Stimulated activated CD8-positive, alpha-beta memory T cell treated with anti-CD3 and anti-CD28 coated beads, Interleukin-7, amount 100 ng/mL, for 4 hours (primary cell): ENCODE results near the gene TNS1.
A peak's percentile ranks its signal among the peaks of the same experiment; 100 is the strongest.

Experiments
- DNase-seq, 2 donors: peaks; one replicate each; pipeline ENCODE4 v3.0.0-alpha.2; 2020; ENCODE audit warnings: low read depth in 2 of 2

TNS1 gene

GRCh38 chr2:217912098-217913024 lies 90.4 kb downstream of the TNS1 start:
- DNase-seq, result no peak

- no peak for DNase-seq
Measured at GRCh38 chr2:217911283-217912097, 91.3 kb downstream of the TNS1 start.

GRCh38 chr2:217910875-217911212 lies 92.0 kb downstream of the TNS1 start:
- DNase-seq, result no peak

- DNase-seq, result no peak
Measured at GRCh38 chr2:217909156-217909820, 93.5 kb downstream of the TNS1 start.

GRCh38 chr2:217908544-217908943 lies 94.3 kb downstream of the TNS1 start:
- no peak for DNase-seq

- no peak for DNase-seq
Measured at GRCh38 chr2:217907266-217907665, 95.5 kb downstream of the TNS1 start.

- no peak for DNase-seq
Measured at GRCh38 chr2:217906798-217907197, 96.0 kb downstream of the TNS1 start.

- DNase-seq, result no peak
Measured at GRCh38 chr2:217905896-217906295, 96.9 kb downstream of the TNS1 start.

GRCh38 chr2:217905395-217905794 lies 97.4 kb downstream of the TNS1 start:
- no peak for DNase-seq

- DNase-seq, result no peak
Measured at GRCh38 chr2:217904614-217904965, 98.2 kb downstream of the TNS1 start.

GRCh38 chr2:217903859-217904613 lies 98.8 kb downstream of the TNS1 start:
- DNase-seq, result no peak

GRCh38 chr2:217903142-217903858 lies 99.5 kb downstream of the TNS1 start:
- DNase-seq, result no peak

GRCh38 chr2:217902379-217903141 lies 100.2 kb downstream of the TNS1 start:
- peak in 1 of 2 donors; percentile 2 for DNase-seq

- DNase-seq, result no peak
Measured at GRCh38 chr2:217901835-217902378, 100.9 kb downstream of the TNS1 start.

GRCh38 chr2:217901400-217901799 lies 101.4 kb downstream of the TNS1 start:
- no peak for DNase-seq

- no peak for DNase-seq
Measured at GRCh38 chr2:217900780-217901360, 101.9 kb downstream of the TNS1 start.

- DNase-seq, result no peak
Measured at GRCh38 chr2:217900010-217900779, 102.6 kb downstream of the TNS1 start.

GRCh38 chr2:217899231-217900009 lies 103.4 kb downstream of the TNS1 start:
- DNase-seq, result no peak
